BLaER1 (cell line): ENCODE data around the gene PLA2G6.

ENCODE experiments used
- H3K27ac ChIP-seq: shearing (Covaris generic); formaldehyde crosslinking; 2 replicates; pipeline ENCODE4 v1.8.1; 2022
- H3K27me3 ChIP-seq: shearing (Covaris generic); formaldehyde crosslinking; 2 replicates; pipeline ENCODE4 v1.8.1; 2022
- H3K36me3 ChIP-seq: shearing (Covaris generic); formaldehyde crosslinking; 2 replicates; pipeline ENCODE4 v1.8.1; 2022
- H3K4me1 ChIP-seq: shearing (Covaris generic); formaldehyde crosslinking; 2 replicates; pipeline ENCODE4 v1.8.1; 2022
- H3K4me2 ChIP-seq: shearing (Covaris generic); formaldehyde crosslinking; 2 replicates; pipeline ENCODE4 v1.8.1; 2022
- H3K4me3 ChIP-seq: shearing (Covaris generic); formaldehyde crosslinking; 2 replicates; pipeline ENCODE4 v1.8.1; 2022
- H3K9ac ChIP-seq: shearing (Covaris generic); formaldehyde crosslinking; 2 replicates; pipeline ENCODE4 v1.8.1; 2022
- H3K9me3 ChIP-seq: shearing (Covaris generic); formaldehyde crosslinking; 2 replicates; pipeline ENCODE4 v1.8.1; 2022
- H4K20me1 ChIP-seq: shearing (Covaris generic); formaldehyde crosslinking; 2 replicates; pipeline ENCODE4 v1.8.1; 2022
- Cebpa-rat ChIP-seq: shearing (Covaris generic); IDR thresholded peaks from 2 replicates; pipeline ENCODE4 v1.8.1; 2022

PLA2G6 gene

GRCh38 chr22:38075961-38076360 is 105.7 kb downstream of the PLA2G6 start:
- H3K27me3 ChIP-seq: peaks cover 18% of the 10 kb centered on the region
- H3K4me2 ChIP-seq: peak overlapping the region; percentile 40
- no peak overlapping the region for H3K9ac ChIP-seq
- H3K36me3 ChIP-seq: 0 out of 2 replicates have a peak, but pooled peaks cover 3% of the 10 kb centered on the region
- TF ChIP-seq Cebpa-rat: no peak
- no peaks in the 10 kb centered on the region for H3K9me3 ChIP-seq
- no peak overlapping the region; the same call in 1 of the 2 replicates for H3K27ac ChIP-seq
- peaks cover 93% of the 10 kb centered on the region for H3K4me1 ChIP-seq
- no peak overlapping the region for H3K4me3 ChIP-seq
- H4K20me1 ChIP-seq: no peaks in the 10 kb centered on the region

- Histone ChIP-seq H4K20me1 (no peaks in the 10 kb centered on the region), H3K27ac (peak overlapping the region; percentile 60), H3K4me2 (peak overlapping the region; percentile 50), H3K36me3 (0 out of 2 replicates have a peak, but pooled peaks cover 3% of the 10 kb centered on the region), H3K4me3 (no peak overlapping the region), H3K27me3 (peaks cover 11% of the 10 kb centered on the region), H3K4me1 (peaks cover 93% of the 10 kb centered on the region), H3K9ac (peak overlapping the region; percentile 50; the same call in 1 of the 2 replicates), H3K9me3 (no peaks in the 10 kb centered on the region)
- TF ChIP-seq Cebpa-rat: no peak
Observed at GRCh38 chr22:38075105-38075825, 106.4 kb downstream of the PLA2G6 start.

GRCh38 chr22:38074181-38075104 is 107.2 kb downstream of the PLA2G6 start:
- Histone ChIP-seq H3K9me3 (no peaks in the 10 kb centered on the region), H3K9ac (peak overlapping the region; percentile 50; the same call in 1 of the 2 replicates), H3K4me1 (peaks cover 97% of the 10 kb centered on the region), H3K4me2 (peak overlapping the region; percentile 98), H3K27ac (peak overlapping the region; percentile 98), H4K20me1 (no peaks in the 10 kb centered on the region), H3K36me3 (0 out of 2 replicates have a peak, but pooled peaks cover 3% of the 10 kb centered on the region), H3K27me3 (peaks cover 3% of the 10 kb centered on the region), H3K4me3 (no peak overlapping the region)
- TF ChIP-seq Cebpa-rat: no peak

- Histone ChIP-seq H4K20me1 (no peaks in the 10 kb centered on the region), H3K36me3 (0 out of 2 replicates have a peak, but pooled peaks cover 3% of the 10 kb centered on the region), H3K27me3 (no peaks in the 10 kb centered on the region), H3K4me1 (peaks cover 93% of the 10 kb centered on the region), H3K9me3 (no peaks in the 10 kb centered on the region), H3K9ac (peak overlapping the region; percentile 28; the same call in 1 of the 2 replicates), H3K27ac (peak overlapping the region; percentile 98; the same call in 1 of the 2 replicates), H3K4me2 (peak overlapping the region; percentile 98), H3K4me3 (no peak overlapping the region)
- no peak for TF ChIP-seq Cebpa-rat
Observed at GRCh38 chr22:38073150-38074130, 108.2 kb downstream of the PLA2G6 start.

- H4K20me1 ChIP-seq: no peaks in the 10 kb centered on the region
- peaks cover 93% of the 10 kb centered on the region for H3K4me1 ChIP-seq
- H3K27me3 ChIP-seq: no peaks in the 10 kb centered on the region
- peak overlapping the region; percentile 98 for H3K27ac ChIP-seq
- H3K4me2 ChIP-seq: peak overlapping the region; percentile 98
- TF ChIP-seq Cebpa-rat: no peak
- H3K9ac ChIP-seq: peak overlapping the region; percentile 93; the same call in 1 of the 2 replicates
- no peaks in the 10 kb centered on the region for H3K9me3 ChIP-seq
- no peak overlapping the region for H3K4me3 ChIP-seq
- 0 out of 2 replicates have a peak, but pooled peaks cover 3% of the 10 kb centered on the region for H3K36me3 ChIP-seq
Observed at GRCh38 chr22:38072322-38073149, 109.1 kb downstream of the PLA2G6 start.

GRCh38 chr22:38071421-38072321 is 110.0 kb downstream of the PLA2G6 start:
- H3K9me3 ChIP-seq: no peaks in the 10 kb centered on the region
- H3K9ac ChIP-seq: peak overlapping the region; percentile 93; the same call in 1 of the 2 replicates
- peak overlapping the region; percentile 98 for H3K4me2 ChIP-seq
- no peaks in the 10 kb centered on the region for H4K20me1 ChIP-seq
- TF ChIP-seq Cebpa-rat: no peak
- 0 out of 2 replicates have a peak, but pooled peaks cover 3% of the 10 kb centered on the region for H3K36me3 ChIP-seq
- peak overlapping the region; percentile 98 for H3K27ac ChIP-seq
- H3K4me1 ChIP-seq: peaks cover 93% of the 10 kb centered on the region
- H3K27me3 ChIP-seq: no peaks in the 10 kb centered on the region
- 0 out of 2 replicates have a peak overlapping the region, but pooled peaks have one; percentile 29 for H3K4me3 ChIP-seq

- Histone ChIP-seq H3K4me1 (peaks cover 93% of the 10 kb centered on the region), H3K36me3 (peaks cover 9% of the 10 kb centered on the region; the same call in 1 of the 2 replicates), H3K4me2 (peak overlapping the region; percentile 98), H3K4me3 (peak overlapping the region; percentile 70; the same call in 1 of the 2 replicates), H3K27me3 (no peaks in the 10 kb centered on the region), H3K9me3 (no peaks in the 10 kb centered on the region), H3K27ac (peak overlapping the region; percentile 98), H4K20me1 (no peaks in the 10 kb centered on the region), H3K9ac (peak overlapping the region; percentile 93)
- no peak for TF ChIP-seq Cebpa-rat
Observed at GRCh38 chr22:38070250-38070921, 111.2 kb downstream of the PLA2G6 start.
